Stomach smooth muscle (tissue), 2 donors: ENCODE data around the gene TRAPPC2.
A peak's percentile ranks its signal among the peaks of the same experiment; 100 is the strongest.
"Not testable (repeated sequence)": the region's sequence is repeated elsewhere in the genome, so short reads cannot be mapped to it uniquely, and the experiment has no call there.

Experiments used
- H3K27ac ChIP-seq: one replicate; pipeline ENCODE4 v1.7.0; 2013; ENCODE audit warnings: mild to moderate bottlenecking, low read length, inconsistent platforms
- H3K27me3 ChIP-seq, 2 donors: one replicate each; pipeline ENCODE4 v1.7.0; 2013; ENCODE audit warnings: low read length in 2 of 2; ENCODE audit not compliant: insufficient read depth in 2 of 2, control insufficient read depth in 1 of 2
- H3K36me3 ChIP-seq, 2 donors: one replicate each; pipeline ENCODE4 v1.7.0; 2013; ENCODE audit warnings: low read length in 2 of 2; ENCODE audit not compliant: control insufficient read depth in 2 of 2, insufficient read depth in 2 of 2
- H3K4me1 ChIP-seq: one replicate; pipeline ENCODE4 v1.7.0; 2013; ENCODE audit warnings: low read length; ENCODE audit not compliant: control insufficient read depth, insufficient read depth
- H3K4me3 ChIP-seq, 2 donors: one replicate each; pipeline ENCODE4 v1.7.0; 2013; ENCODE audit warnings: low read length in 2 of 2
- H3K9ac ChIP-seq, 2 donors: one replicate each; pipeline ENCODE4 v1.7.0; 2013; ENCODE audit warnings: low read length in 2 of 2, mild to moderate bottlenecking in 1 of 2
- H3K9me3 ChIP-seq, 2 donors: one replicate each; pipeline ENCODE4 v1.7.0; 2013; ENCODE audit warnings: low read length in 2 of 2; ENCODE audit not compliant: control insufficient read depth in 2 of 2
- donor health status: healthy.
- donor health status: Pancreatic carcinoma.

Gene TRAPPC2

GRCh38 chrX:13690836-13691235, 43.6 kb downstream of the TRAPPC2 start:
- Histone ChIP-seq H3K36me3 (no peaks in the 10 kb centered on the region), H3K9me3 (no peaks in the 10 kb centered on the region), H3K27ac (no peak overlapping the region), H3K9ac (no peak overlapping the region), H3K4me1 (peaks cover 3% of the 10 kb centered on the region), H3K4me3 (peak overlapping the region; percentile 85 to 86), H3K27me3 (peaks cover 0 to 14% of the 10 kb centered on the region in 2 donors)

- Histone ChIP-seq H3K4me3 (peak overlapping the region; percentile 85 to 86), H3K4me1 (peaks cover 3% of the 10 kb centered on the region), H3K9ac (peak overlapping the region; percentile 78 to 91), H3K9me3 (no peaks in the 10 kb centered on the region), H3K27me3 (peaks cover 0 to 17% of the 10 kb centered on the region in 2 donors), H3K36me3 (no peaks in the 10 kb centered on the region), H3K27ac (peak overlapping the region; percentile 81)
Measured at GRCh38 chrX:13689741-13690211, 44.6 kb downstream of the TRAPPC2 start.

- H3K27ac ChIP-seq: peak within 1 kb of the TSS; percentile 81
- H3K4me1 ChIP-seq: peaks cover 3% of the 10 kb centered on the region
- H3K9ac ChIP-seq: peak within 1 kb of the TSS; percentile 78 to 91
- peaks cover 0 to 17% of the 10 kb centered on the region in 2 donors for H3K27me3 ChIP-seq
- H3K4me3 ChIP-seq: peak within 1 kb of the TSS; percentile 85 to 86
- no peaks in the 10 kb centered on the region for H3K36me3 ChIP-seq
- H3K9me3 ChIP-seq: no peaks in the 10 kb centered on the region
Measured at GRCh38 chrX:13688958-13689740, 45.3 kb downstream of the TRAPPC2 start, which contains the start of gene RAB9A. Gene RAB9A, plus strand, starts transcription at chrX:13689128. Its CDS starts 19,619 bp downstream, at chrX:13708747.

- Histone ChIP-seq H3K36me3 (no peaks in the 10 kb centered on the region), H3K9ac (peak overlapping the region; percentile 14 to 64)
Measured at GRCh38 chrX:13688384-13688957, 45.9 kb downstream of the TRAPPC2 start.

GRCh38 chrX:13687203-13687602, 47.2 kb downstream of the TRAPPC2 start:
- Histone ChIP-seq H3K27ac (no peak overlapping the region), H3K4me1 (no peaks in the 10 kb centered on the region), H3K27me3 (peaks cover 0 to 11% of the 10 kb centered on the region in 2 donors), H3K4me3 (no peak overlapping the region), H3K9me3 (no peaks in the 10 kb centered on the region), H3K36me3 (no peaks in the 10 kb centered on the region), H3K9ac (no peak overlapping the region)

More at GRCh38 chrX:13688384-13688957, 45.9 kb downstream of the TRAPPC2 start:
- peaks cover 3% of the 10 kb centered on the region for H3K4me1 ChIP-seq
- H3K27ac ChIP-seq: peak overlapping the region; percentile 81
- H3K27me3 ChIP-seq: peaks cover 0 to 17% of the 10 kb centered on the region in 2 donors
- no peaks in the 10 kb centered on the region for H3K9me3 ChIP-seq
- H3K4me3 ChIP-seq: peak overlapping the region; percentile 85 to 86

GRCh38 chrX:13685126-13685763, 49.2 kb downstream of the TRAPPC2 start:
- H3K9ac ChIP-seq: no peak overlapping the region
- no peaks in the 10 kb centered on the region for H3K36me3 ChIP-seq
- no peaks in the 10 kb centered on the region for H3K4me1 ChIP-seq
- H3K9me3 ChIP-seq: no peaks in the 10 kb centered on the region
- peaks cover 0 to 8% of the 10 kb centered on the region in 2 donors for H3K27me3 ChIP-seq
- H3K4me3 ChIP-seq: no peak overlapping the region
- H3K27ac ChIP-seq: no peak overlapping the region

GRCh38 chrX:13684361-13684760, 50.1 kb downstream of the TRAPPC2 start:
- Histone ChIP-seq H3K27ac (no peak overlapping the region), H3K9ac (no peak overlapping the region), H3K4me3 (no peak overlapping the region), H3K27me3 (peaks cover 0 to 5% of the 10 kb centered on the region in 2 donors), H3K36me3 (no peaks in the 10 kb centered on the region), H3K9me3 (no peaks in the 10 kb centered on the region), H3K4me1 (no peaks in the 10 kb centered on the region)

- Histone ChIP-seq H3K9me3 (no peaks in the 10 kb centered on the region), H3K27ac (no peak overlapping the region), H3K36me3 (no peaks in the 10 kb centered on the region), H3K9ac (no peak overlapping the region), H3K4me1 (no peaks in the 10 kb centered on the region), H3K27me3 (peaks cover 0 to 3% of the 10 kb centered on the region in 2 donors), H3K4me3 (no peak overlapping the region)
Measured at GRCh38 chrX:13681595-13681994, 52.8 kb downstream of the TRAPPC2 start.

- H3K4me1 ChIP-seq, H3K4me3 ChIP-seq, H3K9ac ChIP-seq, H3K27ac ChIP-seq, H3K36me3 ChIP-seq, H3K9me3 ChIP-seq, H3K27me3 ChIP-seq: not testable (repeated sequence)
Measured at GRCh38 chrX:13679700-13680099, 54.7 kb downstream of the TRAPPC2 start.

GRCh38 chrX:13676885-13677284, 57.5 kb downstream of the TRAPPC2 start:
- H3K4me3 ChIP-seq: no peak overlapping the region
- H3K4me1 ChIP-seq: no peaks in the 10 kb centered on the region
- H3K27ac ChIP-seq: no peak overlapping the region
- no peaks in the 10 kb centered on the region for H3K9me3 ChIP-seq
- no peak overlapping the region for H3K9ac ChIP-seq
- H3K36me3 ChIP-seq: no peaks in the 10 kb centered on the region
- peaks cover 0 to 2% of the 10 kb centered on the region in 2 donors for H3K27me3 ChIP-seq
